GM18861 (cell line): ENCODE data around the gene ANKUB1.

Experiments used
- ATAC-seq: cut with Tn5 transposase; IDR thresholded peaks from one replicate; pipeline ENCODE4 v1.9.1; 2021; ENCODE audit not compliant: unreplicated experiment

ANKUB1 gene

DNA sequence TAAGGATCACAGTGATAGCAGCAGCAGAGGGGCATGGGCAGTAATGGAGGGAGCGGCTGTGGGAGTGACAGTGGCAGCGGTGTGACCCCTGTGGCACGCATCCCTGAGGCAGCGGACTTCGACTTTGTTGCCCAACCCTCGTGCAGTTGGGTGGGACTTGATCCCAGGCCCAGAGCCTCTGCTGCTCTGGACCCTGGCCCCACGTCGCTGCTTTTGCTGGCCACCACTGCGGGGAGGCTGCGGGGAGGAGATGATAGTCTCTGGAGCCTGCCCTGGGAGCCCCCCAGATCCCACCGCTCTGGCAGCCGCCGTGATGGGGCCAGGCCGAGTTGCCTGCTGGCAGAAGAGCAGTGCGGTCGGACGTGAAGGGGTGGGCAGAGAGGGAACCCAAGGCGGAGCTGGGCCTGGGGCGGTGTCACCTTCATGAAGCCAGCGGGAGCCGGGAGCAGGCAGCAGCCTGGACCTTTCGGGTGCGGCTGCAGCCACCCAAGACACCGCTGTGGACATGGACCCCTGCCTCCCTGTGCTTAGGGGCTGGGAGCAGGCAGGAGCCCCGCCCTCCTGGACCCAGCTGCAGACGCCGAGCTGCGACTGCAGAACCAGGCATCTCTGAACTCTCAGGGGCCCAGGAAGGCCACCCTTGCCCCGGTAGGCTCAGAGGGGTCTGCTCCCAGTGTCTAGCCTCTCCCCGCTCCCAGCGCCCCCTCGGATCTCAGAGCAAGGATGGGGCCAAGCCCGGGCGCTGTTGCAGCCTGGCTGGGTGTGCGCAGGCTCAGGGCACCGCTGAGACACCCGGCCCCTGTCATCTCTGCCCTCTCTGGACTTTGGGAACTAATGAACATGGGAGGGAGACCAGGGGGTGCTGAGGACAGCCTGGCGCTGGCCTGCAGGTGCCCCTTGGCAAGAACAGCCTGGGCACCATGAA, 78.4 kb downstream of the ANKUB1 start:
- ATAC-seq: no peak
